Measurements from ENCODE around the gene RFFL.

The RFFL gene

GRCh38 chr17:35081638-35082037 lies 18.1 kb upstream of the RFFL start:
- no peak for DNase-seq (ENCODE audit: low read depth in 3 of 3)

- DNase-seq (ENCODE audit: low read depth in 3 of 3): no peak
These were observed 17.0 kb upstream of the RFFL start for GRCh38 chr17:35080536-35080935.

GRCh38 chr17:35079547-35080423 lies 16.3 kb upstream of the RFFL start:
- no peak for DNase-seq (ENCODE audit: low read depth in 3 of 3)

GRCh38 chr17:35076874-35077273 lies 13.4 kb upstream of the RFFL start:
- DNase-seq (ENCODE audit: low read depth in 3 of 3): no peak

- DNase-seq (ENCODE audit: low read depth in 3 of 3): no peak
These were observed 11.5 kb upstream of the RFFL start for GRCh38 chr17:35074711-35075707.

- no peak for DNase-seq (ENCODE audit: low read depth in 3 of 3)
These were observed 10.6 kb upstream of the RFFL start for GRCh38 chr17:35073991-35074627.

- DNase-seq (ENCODE audit: low read depth in 3 of 3): no peak
These were observed 9.8 kb upstream of the RFFL start for GRCh38 chr17:35073183-35073790.

GRCh38 chr17:35069311-35069710 lies 5.8 kb upstream of the RFFL start:
- DNase-seq (ENCODE audit: low read depth in 3 of 3): no peak

GRCh38 chr17:35068249-35068648 lies 4.7 kb upstream of the RFFL start:
- DNase-seq (ENCODE audit: low read depth in 3 of 3): no peak

GRCh38 chr17:35065880-35066279 lies 2.4 kb upstream of the RFFL start:
- no peak for DNase-seq (ENCODE audit: low read depth in 3 of 3)

GRCh38 chr17:35064516-35065215 lies 1.2 kb upstream of the RFFL start:
- no peak for DNase-seq (ENCODE audit: low read depth in 3 of 3)

- no peak for DNase-seq (ENCODE audit: low read depth in 3 of 3)
These were observed 1.2 kb downstream of the RFFL start for GRCh38 chr17:35062308-35062707.

GRCh38 chr17:35057332-35057915 lies 6.1 kb downstream of the RFFL start:
- no peak for DNase-seq (ENCODE audit: low read depth in 3 of 3)

- no peak for DNase-seq (ENCODE audit: low read depth in 3 of 3)
These were observed 7.5 kb downstream of the RFFL start for GRCh38 chr17:35056013-35056412.

- DNase-seq (ENCODE audit: low read depth in 3 of 3): no peak
These were observed 10.3 kb downstream of the RFFL start for GRCh38 chr17:35053204-35053603.

GRCh38 chr17:35052780-35053179 lies 10.7 kb downstream of the RFFL start:
- DNase-seq (ENCODE audit: low read depth in 3 of 3): no peak

GRCh38 chr17:35052241-35052610 lies 11.3 kb downstream of the RFFL start:
- no peak for DNase-seq (ENCODE audit: low read depth in 3 of 3)

GRCh38 chr17:35051579-35052240 lies 11.8 kb downstream of the RFFL start:
- no peak for DNase-seq (ENCODE audit: low read depth in 3 of 3)

- no peak for DNase-seq (ENCODE audit: low read depth in 3 of 3)
These were observed 12.3 kb downstream of the RFFL start for GRCh38 chr17:35051183-35051578.

GRCh38 chr17:35050170-35050569 lies 13.3 kb downstream of the RFFL start:
- DNase-seq (ENCODE audit: low read depth in 3 of 3): no peak

Data from stimulated activated CD4-positive, alpha-beta T cell treated with anti-CD3 and anti-CD28 coated beads, TNF-alpha, amount 100 ng/mL, for 24 hours (primary cell).